ENCODE results near the gene CASK.

GRCh38 chrX:41542536-41542935, 380.8 kb downstream of the CASK start:
- TF ChIP-seq CTCF (conservative IDR thresholded peaks at IDR 0.05): no peak
- no peak for TF ChIP-seq EZH2 (IDR thresholded peaks at IDR 0.05; ENCODE audit: low read depth)

Measured in PC-9 (cell line).